DND-41 (cell line): Measurements from ENCODE around the gene SLC28A3.

Source experiments
- EZH2 ChIP-seq: IDR thresholded peaks from 3 replicates; pipeline ENCODE4 v1.6.1; 2012; ENCODE audit warnings: borderline replicate concordance, low read depth, mild to moderate bottlenecking, moderate library complexity, low read length, inconsistent platforms; ENCODE audit not compliant: severe bottlenecking
- TF ChIP-seq, protein P1 (sequence below): IDR thresholded peaks from 2 replicates; pipeline ENCODE4 v1.5.1; 2012; ENCODE audit warnings: borderline replicate concordance, low read length, moderate library complexity, mild to moderate bottlenecking; ENCODE audit not compliant: poor library complexity, severe bottlenecking; ENCODE audit errors: extremely low read depth

DNA sequence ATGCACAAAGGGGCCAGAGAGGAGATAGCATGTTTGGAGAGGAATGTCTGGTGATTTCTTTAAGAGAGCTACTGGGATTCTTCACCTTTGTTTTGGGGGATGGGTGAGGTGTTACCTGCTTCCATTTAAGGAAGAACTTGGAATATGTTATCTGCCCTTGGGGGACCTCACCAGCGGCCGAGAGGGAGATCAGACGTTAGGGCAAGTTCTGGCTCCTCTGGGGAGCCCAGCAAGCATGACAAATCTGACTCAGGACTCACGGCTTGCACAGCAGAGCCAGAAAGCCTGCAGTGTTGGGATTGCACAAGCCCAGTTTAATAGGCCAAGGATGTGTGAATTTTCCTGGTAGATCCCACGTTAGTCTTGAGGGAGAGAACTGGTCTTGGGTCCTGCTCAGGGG, 40.3 kb downstream of the SLC28A3 start:
- TF ChIP-seq, protein P1, sequence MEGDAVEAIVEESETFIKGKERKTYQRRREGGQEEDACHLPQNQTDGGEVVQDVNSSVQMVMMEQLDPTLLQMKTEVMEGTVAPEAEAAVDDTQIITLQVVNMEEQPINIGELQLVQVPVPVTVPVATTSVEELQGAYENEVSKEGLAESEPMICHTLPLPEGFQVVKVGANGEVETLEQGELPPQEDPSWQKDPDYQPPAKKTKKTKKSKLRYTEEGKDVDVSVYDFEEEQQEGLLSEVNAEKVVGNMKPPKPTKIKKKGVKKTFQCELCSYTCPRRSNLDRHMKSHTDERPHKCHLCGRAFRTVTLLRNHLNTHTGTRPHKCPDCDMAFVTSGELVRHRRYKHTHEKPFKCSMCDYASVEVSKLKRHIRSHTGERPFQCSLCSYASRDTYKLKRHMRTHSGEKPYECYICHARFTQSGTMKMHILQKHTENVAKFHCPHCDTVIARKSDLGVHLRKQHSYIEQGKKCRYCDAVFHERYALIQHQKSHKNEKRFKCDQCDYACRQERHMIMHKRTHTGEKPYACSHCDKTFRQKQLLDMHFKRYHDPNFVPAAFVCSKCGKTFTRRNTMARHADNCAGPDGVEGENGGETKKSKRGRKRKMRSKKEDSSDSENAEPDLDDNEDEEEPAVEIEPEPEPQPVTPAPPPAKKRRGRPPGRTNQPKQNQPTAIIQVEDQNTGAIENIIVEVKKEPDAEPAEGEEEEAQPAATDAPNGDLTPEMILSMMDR, result no peak
- TF ChIP-seq EZH2, result no peak
